ENCODE measurements around the gene MYMX. TPM values are rescaled to one million over a fixed set of nuclear protein-coding genes. Genes with fewer than 3 reads are reported as not detected.

The MYMX gene
- total and polyA plus RNA-seq, 2 of the 13 experiments (the other 11 are each of a cell fraction or from before 2014, with no cell fraction given): not detected

- no peak for TF ChIP-seq AHDC1 (CRISPR knock-in tag; IDR thresholded peaks at IDR 0.05; ENCODE audit: borderline replicate concordance)
- no peak for TF ChIP-seq SOX5 (CRISPR knock-in tag; IDR thresholded peaks at IDR 0.05; ENCODE audit: borderline replicate concordance)
- TF ChIP-seq ELF3 (CRISPR knock-in tag; IDR thresholded peaks at IDR 0.05): no peak
- TF ChIP-seq GATAD2A (CRISPR knock-in tag; IDR thresholded peaks at IDR 0.05): 0 out of 2 replicates have a peak, but pooled peaks have one; percentile 38
- TF ChIP-seq HDAC6 (IDR thresholded peaks at IDR 0.05; ENCODE audit: low read depth, low read length): no peak
- no peak for TF ChIP-seq ZNF33B (CRISPR knock-in tag; IDR thresholded peaks at IDR 0.05)
- TF ChIP-seq IRF2 (CRISPR knock-in tag; IDR thresholded peaks at IDR 0.05): no peak
- TF ChIP-seq EZH2 (conservative IDR thresholded peaks at IDR 0.05; ENCODE audit: low read depth, low read length): no peak
- no peak for TF ChIP-seq CAMTA2 (CRISPR knock-in tag; IDR thresholded peaks at IDR 0.05; ENCODE audit: borderline replicate concordance)
- no peak for TF ChIP-seq ZNF138 (CRISPR knock-in tag; IDR thresholded peaks at IDR 0.05; ENCODE audit: low read depth)
- no peak for TF ChIP-seq ZNF878 (CRISPR knock-in tag; IDR thresholded peaks at IDR 0.05)
- no peak for TF ChIP-seq SALL2 (CRISPR knock-in tag; IDR thresholded peaks at IDR 0.05)
- TF ChIP-seq PAF1 (CRISPR knock-in tag; IDR thresholded peaks at IDR 0.05): no peak
- no peak for TF ChIP-seq ZNF431 (CRISPR knock-in tag; IDR thresholded peaks at IDR 0.05; ENCODE audit: borderline replicate concordance, low read depth)
- no peak for TF ChIP-seq NCOA2 (CRISPR knock-in tag; IDR thresholded peaks at IDR 0.05)
- TF ChIP-seq ZNF383 (CRISPR knock-in tag; IDR thresholded peaks at IDR 0.05; ENCODE audit: borderline replicate concordance): no peak
- no peak for TF ChIP-seq IKZF5 (CRISPR knock-in tag; IDR thresholded peaks at IDR 0.05)
- TF ChIP-seq ADNP (CRISPR knock-in tag; IDR thresholded peaks at IDR 0.05): no peak
- TF ChIP-seq, protein P1, sequence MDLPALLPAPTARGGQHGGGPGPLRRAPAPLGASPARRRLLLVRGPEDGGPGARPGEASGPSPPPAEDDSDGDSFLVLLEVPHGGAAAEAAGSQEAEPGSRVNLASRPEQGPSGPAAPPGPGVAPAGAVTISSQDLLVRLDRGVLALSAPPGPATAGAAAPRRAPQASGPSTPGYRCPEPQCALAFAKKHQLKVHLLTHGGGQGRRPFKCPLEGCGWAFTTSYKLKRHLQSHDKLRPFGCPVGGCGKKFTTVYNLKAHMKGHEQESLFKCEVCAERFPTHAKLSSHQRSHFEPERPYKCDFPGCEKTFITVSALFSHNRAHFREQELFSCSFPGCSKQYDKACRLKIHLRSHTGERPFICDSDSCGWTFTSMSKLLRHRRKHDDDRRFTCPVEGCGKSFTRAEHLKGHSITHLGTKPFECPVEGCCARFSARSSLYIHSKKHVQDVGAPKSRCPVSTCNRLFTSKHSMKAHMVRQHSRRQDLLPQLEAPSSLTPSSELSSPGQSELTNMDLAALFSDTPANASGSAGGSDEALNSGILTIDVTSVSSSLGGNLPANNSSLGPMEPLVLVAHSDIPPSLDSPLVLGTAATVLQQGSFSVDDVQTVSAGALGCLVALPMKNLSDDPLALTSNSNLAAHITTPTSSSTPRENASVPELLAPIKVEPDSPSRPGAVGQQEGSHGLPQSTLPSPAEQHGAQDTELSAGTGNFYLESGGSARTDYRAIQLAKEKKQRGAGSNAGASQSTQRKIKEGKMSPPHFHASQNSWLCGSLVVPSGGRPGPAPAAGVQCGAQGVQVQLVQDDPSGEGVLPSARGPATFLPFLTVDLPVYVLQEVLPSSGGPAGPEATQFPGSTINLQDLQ (CRISPR knock-in tag; IDR thresholded peaks at IDR 0.05): no peak
- TF ChIP-seq SIN3A (IDR thresholded peaks at IDR 0.05; ENCODE audit: borderline replicate concordance, low read depth, low read length): no peak
- TF ChIP-seq, protein P2, sequence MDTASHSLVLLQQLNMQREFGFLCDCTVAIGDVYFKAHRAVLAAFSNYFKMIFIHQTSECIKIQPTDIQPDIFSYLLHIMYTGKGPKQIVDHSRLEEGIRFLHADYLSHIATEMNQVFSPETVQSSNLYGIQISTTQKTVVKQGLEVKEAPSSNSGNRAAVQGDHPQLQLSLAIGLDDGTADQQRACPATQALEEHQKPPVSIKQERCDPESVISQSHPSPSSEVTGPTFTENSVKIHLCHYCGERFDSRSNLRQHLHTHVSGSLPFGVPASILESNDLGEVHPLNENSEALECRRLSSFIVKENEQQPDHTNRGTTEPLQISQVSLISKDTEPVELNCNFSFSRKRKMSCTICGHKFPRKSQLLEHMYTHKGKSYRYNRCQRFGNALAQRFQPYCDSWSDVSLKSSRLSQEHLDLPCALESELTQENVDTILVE (CRISPR knock-in tag; IDR thresholded peaks at IDR 0.05): no peak
Observed at GRCh38 chr6:44235891-44236516, 19.3 kb downstream of the MYMX start (continued).
